A673 (cell line): ENCODE measurements around the gene PDPN. TPM values are rescaled to one million over a fixed set of nuclear protein-coding genes. Genes with fewer than 3 reads are reported as not detected.

ENCODE experiments used
- BruUV-seq: library from RNA; stranded (reverse); fragments of 400-500 nt; replicated peaks from 2 replicates; lab custom pipeline; 2021; lab: Mats Ljungman, UMichigan
- CTCF ChIA-PET: fragments of 300-600 bp; sonication (Branson Sonifier 250); formaldehyde crosslinking; loops from one replicate; lab custom pipeline; 2022; ENCODE audit warnings: antibody characterized with exemption; lab: Charles Lee
- POLR2A ChIA-PET: fragments of 300-600 bp; sonication (Branson Sonifier 250); formaldehyde crosslinking; loops from one replicate; lab custom pipeline; 2022; ENCODE audit warnings: antibody characterized with exemption; ENCODE audit not compliant: low non-redundant PET; lab: Charles Lee
- DNase-seq: peaks from one replicate; pipeline ENCODE4 v3.0.0-alpha.2; 2015; ENCODE audit warnings: low spot score
- H3K27ac ChIP-seq: fragments of 200-600 bp; sonication (generic); 2 replicates; pipeline ENCODE4 v1.5.1; 2016; ENCODE audit warnings: mixed run types, low read depth, mild to moderate bottlenecking, mixed read lengths, antibody characterized with exemption, low read length; ENCODE audit not compliant: poor library complexity, severe bottlenecking
- H3K27me3 ChIP-seq: fragments of 200-600 bp; sonication (generic); replicated peaks from 2 replicates; pipeline ENCODE4 v1.6.1; 2017; ENCODE audit warnings: mixed run types, low read depth, mild to moderate bottlenecking, mixed read lengths, antibody characterized with exemption, low read length; ENCODE audit not compliant: insufficient read depth, poor library complexity
- H3K36me3 ChIP-seq: fragments of 200-600 bp; sonication (generic); 2 replicates; pipeline ENCODE4 v1.6.1; 2016; ENCODE audit warnings: mixed run types, mild to moderate bottlenecking, mixed read lengths, antibody characterized with exemption, low read length; ENCODE audit not compliant: insufficient read depth, poor library complexity, severe bottlenecking
- H3K4me1 ChIP-seq: fragments of 200-600 bp; sonication (generic); 2 replicates; pipeline ENCODE4 v1.6.1; 2017; ENCODE audit warnings: mixed run types, mild to moderate bottlenecking, mixed read lengths, antibody characterized with exemption, low read length; ENCODE audit not compliant: insufficient read depth, poor library complexity, severe bottlenecking
- H3K4me3 ChIP-seq: fragments of 200-600 bp; sonication (generic); 2 replicates; pipeline ENCODE4 v1.5.1; 2016; ENCODE audit warnings: low read depth, mixed run types, mild to moderate bottlenecking, mixed read lengths, low read length; ENCODE audit not compliant: poor library complexity, severe bottlenecking
- H3K9me3 ChIP-seq: fragments of 200-600 bp; sonication (generic); 2 replicates; pipeline ENCODE4 v1.6.1; 2016; ENCODE audit warnings: mixed run types, low read depth, mild to moderate bottlenecking, mixed read lengths, antibody characterized with exemption, low read length; ENCODE audit not compliant: poor library complexity, severe bottlenecking
- CTCF ChIP-seq: fragments of 300-800, 200-600 bp; sonication (generic); conservative IDR thresholded peaks from 2 replicates; pipeline ENCODE4 v1.5.1; 2017; ENCODE audit warnings: low read depth, mild to moderate bottlenecking, antibody characterized with exemption, low read length, moderate library complexity, mixed read lengths
- EZH2 ChIP-seq: fragments of 200-600 bp; sonication (generic); IDR thresholded peaks from 2 replicates; pipeline ENCODE4 v1.6.1; 2017; ENCODE audit warnings: borderline replicate concordance, low read depth, mild to moderate bottlenecking, mixed read lengths, antibody characterized with exemption, low read length; ENCODE audit not compliant: poor library complexity, severe bottlenecking
- intact Hi-C: fragments of 100-400 bp; cut with micrococcal nuclease; formaldehyde crosslinking; loops from one replicate; pipeline ENCODE4 v1.10.0; 2022; ENCODE audit not compliant: unreplicated experiment
- total RNA-seq: library from RNA; stranded (reverse); gene quantifications from 2 replicates; pipeline ENCODE4 v1.2.3, GENCODE V29; 2021

PDPN gene
- total RNA-seq, 1 experiment from 2014 or later: 30.2 TPM

- no peaks in the 10 kb centered on the region for H3K36me3 ChIP-seq
- no TSS peak for BruUV-seq
- DNase-seq: no peak
- no peak overlapping the region for H3K27ac ChIP-seq
- no peaks in the 10 kb centered on the region for H3K27me3 ChIP-seq
- no peaks in the 10 kb centered on the region for H3K4me1 ChIP-seq
- no peak overlapping the region for H3K4me3 ChIP-seq
- intact Hi-C loops: no loop called here
- TF ChIP-seq CTCF: no peak
- TF ChIP-seq EZH2: no peak
- ChIA-PET CTCF (no interaction called here), POLR2A (no interaction called here)
- H3K9me3 ChIP-seq: no peaks in the 10 kb centered on the region
Measured at GRCh38 chr1:13604721-13605120, 21.1 kb downstream of the PDPN start.

GRCh38 chr1:13605159-13605558 lies 21.5 kb downstream of the PDPN start:
- Histone ChIP-seq H3K27ac (no peak overlapping the region), H3K4me3 (no peak overlapping the region), H3K36me3 (peaks cover 2% of the 10 kb centered on the region), H3K9me3 (no peaks in the 10 kb centered on the region), H3K4me1 (no peaks in the 10 kb centered on the region), H3K27me3 (no peaks in the 10 kb centered on the region)
- BruUV-seq: no TSS peak
- ChIA-PET POLR2A (no interaction called here), CTCF (no interaction called here)
- intact Hi-C loops: no loop called here
- TF ChIP-seq CTCF (no peak), EZH2 (no peak)
- no peak for DNase-seq

- H3K27me3 ChIP-seq: no peaks in the 10 kb centered on the region
- peaks cover 4% of the 10 kb centered on the region for H3K36me3 ChIP-seq
- intact Hi-C loops: no loop called here
- H3K9me3 ChIP-seq: no peaks in the 10 kb centered on the region
- ChIA-PET CTCF (no interaction called here), POLR2A (no interaction called here)
- H3K27ac ChIP-seq: no peak overlapping the region
- no peaks in the 10 kb centered on the region for H3K4me1 ChIP-seq
- BruUV-seq: no TSS peak
- no peak for DNase-seq
- no peak overlapping the region for H3K4me3 ChIP-seq
- TF ChIP-seq EZH2: no peak
- no peak for TF ChIP-seq CTCF
Measured at GRCh38 chr1:13607002-13607401, 23.4 kb downstream of the PDPN start.
